Endothelial cell of umbilical vein (primary cell): ENCODE data around the gene TMEM45B. TPM values are rescaled to one million over a fixed set of nuclear protein-coding genes. Genes with fewer than 3 reads are reported as not detected.

Experiments
- BruUV-seq: library from RNA; stranded (reverse); fragments of 400-500 nt; replicated peaks from 2 replicates; lab custom pipeline; 2021; lab: Mats Ljungman, UMichigan
- CTCF ChIA-PET: fragments of 300-600, 350-600 bp; sonication (Branson Sonifier 250); formaldehyde crosslinking; loops from one replicate; lab custom pipeline; 2021; ENCODE audit warnings: antibody characterized with exemption, inconsistent platforms; lab: Charles Lee
- POLR2A ChIA-PET: fragments of 300-600, 350-600 bp; sonication (Branson Sonifier 250); formaldehyde crosslinking; loops from one replicate; lab custom pipeline; 2021; ENCODE audit warnings: antibody characterized with exemption, inconsistent platforms; lab: Charles Lee
- DNase-seq: peaks from one replicate; pipeline ENCODE4 v3.0.0-alpha.2; 2011; ENCODE audit warnings: low read depth, low spot score
- FAIRE-seq: peaks from 2 replicates; lab custom pipeline; 2011; peaks lifted over from hg19 to GRCh38; lab: Jason Lieb, UNC
- H2AFZ ChIP-seq: 2 replicates; pipeline ENCODE4 v1.6.0; 2012; ENCODE audit warnings: low read depth, low read length, control low read depth, inconsistent platforms
- H3K27ac ChIP-seq: 2 replicates; pipeline ENCODE4 v1.5.1; 2011; ENCODE audit warnings: low read depth, mild to moderate bottlenecking, control low read depth, low read length, moderate library complexity; ENCODE audit not compliant: insufficient read depth
- H3K27me3 ChIP-seq, 2 experiments: 2 replicates each; pipeline versions ENCODE4 v1.6.0 to v1.6.1; 2011; ENCODE audit warnings: low read length in 2 of 2, mixed read lengths in 1 of 2; ENCODE audit not compliant: control insufficient read depth in 2 of 2, insufficient read depth in 2 of 2
- H3K36me3 ChIP-seq, 2 experiments: 2 replicates in 1 of 2; 3 replicates in 1 of 2; pipeline ENCODE4 v1.5.1; 2011; ENCODE audit warnings: low read length in 2 of 2, mild to moderate bottlenecking in 1 of 2, moderate library complexity in 1 of 2; ENCODE audit not compliant: control insufficient read depth in 2 of 2, insufficient read depth in 2 of 2; ENCODE audit errors: extremely low read depth in 1 of 2
- H3K4me1 ChIP-seq: 3 replicates; pipeline ENCODE4 v1.5.1; 2011; ENCODE audit warnings: mild to moderate bottlenecking, low read length; ENCODE audit not compliant: control insufficient read depth, insufficient read depth; ENCODE audit errors: extremely low read depth
- H3K4me2 ChIP-seq: 2 replicates; pipeline ENCODE4 v1.6.1; 2011; ENCODE audit warnings: low read length, control low read depth, mixed read lengths; ENCODE audit not compliant: insufficient read depth
- H3K4me3 ChIP-seq, 3 experiments: fragments of 200-600 bp in 1 of 3; sonication (generic), shearing (Covaris generic) in 1 of 3; replicated peaks in 1 of 3; 2 replicates each; pipeline ENCODE4 v1.5.1; 2011 to 2016; ENCODE audit warnings: control low read depth in 3 of 3, low read length in 3 of 3, mild to moderate bottlenecking in 2 of 3, inconsistent platforms in 1 of 3, low read depth in 1 of 3, moderate library complexity in 1 of 3; ENCODE audit not compliant: insufficient read depth in 1 of 3
- H3K79me2 ChIP-seq: 2 replicates; pipeline ENCODE4 v1.6.0; 2012; ENCODE audit warnings: low read length, inconsistent platforms; ENCODE audit not compliant: control insufficient read depth, insufficient read depth
- H3K9ac ChIP-seq: replicated peaks from 2 replicates; pipeline ENCODE3; 2011; ENCODE audit warnings: low read length, control low read depth; ENCODE audit not compliant: insufficient read depth; ENCODE audit errors: extremely low read depth
- H3K9me1 ChIP-seq: replicated peaks from 3 replicates; pipeline ENCODE4 v1.6.0; 2011; ENCODE audit warnings: mild to moderate bottlenecking, low read length; ENCODE audit not compliant: control insufficient read depth, insufficient read depth; ENCODE audit errors: extremely low read depth
- H3K9me3 ChIP-seq: replicated peaks from 2 replicates; pipeline ENCODE4 v1.5.1; 2012; ENCODE audit warnings: low read length, inconsistent platforms; ENCODE audit not compliant: control insufficient read depth, insufficient read depth
- H4K20me1 ChIP-seq: replicated peaks from 2 replicates; pipeline ENCODE3; 2011; ENCODE audit warnings: mild to moderate bottlenecking, low read length; ENCODE audit not compliant: control insufficient read depth, insufficient read depth; ENCODE audit errors: extremely low read depth
- CTCF ChIP-seq, 2 donors: IDR thresholded peaks; 1 replicate in 1 of 2; 2 replicates in 1 of 2; pipeline ENCODE4 v1.5.1; 2011; ENCODE audit warnings: low read length in 2 of 2, mild to moderate bottlenecking in 2 of 2, moderate library complexity in 2 of 2, control low read depth in 1 of 2, inconsistent platforms in 1 of 2, low read depth in 1 of 2; ENCODE audit not compliant: insufficient read depth in 1 of 2; ENCODE audit errors: extremely low read depth in 1 of 2
- EZH2 ChIP-seq: IDR thresholded peaks from 2 replicates; pipeline ENCODE4 v1.6.1; 2012; ENCODE audit warnings: borderline replicate concordance, low read depth, mild to moderate bottlenecking, moderate library complexity, low read length, inconsistent platforms; ENCODE audit not compliant: severe bottlenecking
- FOS ChIP-seq: IDR thresholded peaks from 2 replicates; pipeline ENCODE4 v1.6.1; 2011; ENCODE audit warnings: mild to moderate bottlenecking, low read length, moderate library complexity, borderline replicate concordance; ENCODE audit not compliant: insufficient read depth
- GATA2 ChIP-seq: IDR thresholded peaks from 2 replicates; pipeline ENCODE4 v1.7.0; 2011; ENCODE audit warnings: low read depth, mild to moderate bottlenecking, moderate library complexity, mixed read lengths, low read length; ENCODE audit not compliant: insufficient read length, insufficient read depth
- JUN ChIP-seq: IDR thresholded peaks from 2 replicates; pipeline ENCODE4 v1.6.1; 2011; ENCODE audit warnings: borderline replicate concordance, low read depth; ENCODE audit not compliant: insufficient read length, insufficient read depth
- MAX ChIP-seq: IDR thresholded peaks from 2 replicates; pipeline ENCODE4 v1.6.1; 2011; ENCODE audit not compliant: insufficient read depth, insufficient read length
- MYC ChIP-seq: IDR thresholded peaks from one replicate; pipeline ENCODE4 v1.6.1; 2011; ENCODE audit warnings: mild to moderate bottlenecking, low read depth, low read length
- POLR2A ChIP-seq: IDR thresholded peaks from 2 replicates; pipeline ENCODE4 v1.6.1; 2012; ENCODE audit warnings: low read depth, mild to moderate bottlenecking, control low read depth, low read length
- POLR2AphosphoS5 ChIP-seq: IDR thresholded peaks from 2 replicates; pipeline ENCODE4 v1.6.1; 2012; ENCODE audit warnings: low read depth, mild to moderate bottlenecking, control low read depth, low read length, moderate library complexity; ENCODE audit not compliant: insufficient read depth
- dilution Hi-C: fragments of 300-500 bp; cut with MboI; formaldehyde crosslinking; loops from one replicate; pipeline ENCODE4 v1.15.0; 2019; ENCODE audit warnings: low sequenced_read_pairs; ENCODE audit not compliant: extremely low pct_ligation_motif_present
- intact Hi-C: fragments of 100-400 bp; cut with micrococcal nuclease; formaldehyde crosslinking; loops from one replicate; pipeline ENCODE4 v1.10.0; 2022
- polyA plus RNA-seq, 4 experiments: library from polyadenylated mRNA; depleted of rRNA in 3 of 4; stranded (reverse) in 3 of 4; unstranded in 1 of 4; fragments of >200 nt; gene quantifications; 2 replicates each; pipeline versions ENCODE4 v1.2.1 to v1.2.3, GENCODE V29; 2011 to 2012; ENCODE audit warnings: missing spikeins in 1 of 4
- total RNA-seq: library from RNA; stranded (reverse); gene quantifications from 2 replicates; pipeline ENCODE4 v1.2.3, GENCODE V29; 2021

TMEM45B gene
- total and polyA plus RNA-seq, 2 donors (not counting 3 experiments of a cell fraction or from before 2014, with no cell fraction given): 0.08 TPM; not detected in 1

DNA sequence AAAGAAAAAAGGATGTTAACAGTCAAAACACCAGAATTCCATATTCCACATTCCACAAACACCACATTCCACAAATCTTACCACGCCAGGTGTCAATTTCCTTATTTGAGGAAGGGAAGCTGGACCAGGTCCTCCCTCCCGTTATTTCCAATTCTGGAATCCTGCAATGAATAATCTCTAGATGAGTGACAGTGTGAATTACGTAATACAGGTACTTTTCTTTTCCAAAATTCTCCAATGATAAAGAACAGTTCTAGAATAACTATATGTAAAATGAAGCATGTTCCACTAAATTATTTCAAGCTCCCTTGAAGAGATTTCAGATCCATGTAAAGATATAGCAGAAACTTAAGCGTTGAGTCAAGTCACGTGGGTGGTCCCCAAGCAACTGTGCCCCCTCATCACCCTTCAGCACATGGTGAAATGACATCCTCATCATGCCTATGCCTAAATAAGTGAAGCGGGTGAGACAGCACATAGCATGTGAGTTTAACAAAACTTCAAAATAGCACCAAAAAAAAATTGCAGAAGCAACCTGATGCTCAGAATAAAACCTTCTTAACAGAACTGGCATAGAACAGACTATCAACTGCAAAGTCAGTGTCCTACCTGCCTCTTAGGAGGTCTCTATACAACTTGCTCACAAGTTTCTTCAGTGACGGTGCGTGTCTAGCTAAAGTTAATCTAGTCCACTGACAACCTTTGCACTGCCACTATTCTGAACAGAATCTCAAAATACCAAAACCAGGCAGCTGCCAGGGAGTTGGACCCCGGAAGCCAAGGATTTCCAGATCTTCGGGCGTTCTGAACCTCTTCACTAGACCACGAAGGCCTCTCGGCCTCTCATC lies 78.9 kb downstream of the TMEM45B start:
- CTCF ChIA-PET: interaction anchor here (1.1 to 2.8 kb wide), 7 partner anchors 12 to 251 kb away, joined by 3 to 26 read pairs (median 4); no protein-coding TSS in a partner anchor

More for the DNA sequence above, 78.9 kb downstream of the TMEM45B start:
- dilution Hi-C loops (no loop called here), intact Hi-C loops (loop anchor here (1.0 to 10.0 kb wide), 5 partner anchors 109 to 620 kb away; partner anchors contain the start of genes APLP2 and ZBTB44)
- BruUV-seq: no TSS peak
- Histone ChIP-seq H3K4me2 (peak overlapping the region; percentile 58), H3K4me3 (peak overlapping the region; percentile 72 to 95 (median 93)), H3K27ac (no peak overlapping the region), H3K79me2 (peaks cover 22% of the 10 kb centered on the region), H3K9me3 (no peaks in the 10 kb centered on the region), H4K20me1 (no peaks in the 10 kb centered on the region), H3K27me3 (no peaks in the 10 kb centered on the region), H3K9me1 (no peaks in the 10 kb centered on the region), H2AFZ (peak overlapping the region; percentile 75), H3K4me1 (peaks cover 9% of the 10 kb centered on the region), H3K9ac (peak overlapping the region; percentile 71), H3K36me3 (peaks cover 3 to 6% of the 10 kb centered on the region in 2 experiments)
- no peak for TF ChIP-seq POLR2A
- TF ChIP-seq POLR2AphosphoS5: no peak
- TF ChIP-seq EZH2: no peak
- no peak for TF ChIP-seq MAX
- no peak for TF ChIP-seq JUN
- no peak for TF ChIP-seq CTCF (IDR thresholded peaks at IDR 0.05; ENCODE audit: extremely low read depth in 1 of 2, insufficient read depth in 1 of 2, low read depth in 1 of 2, low read length in 2 of 2)
- TF ChIP-seq FOS: no peak
- no peak for TF ChIP-seq MYC
- TF ChIP-seq GATA2: no peak
- POLR2A ChIA-PET: interaction anchor here (0.6 kb wide), 2 partner anchors 19 to 178 kb away, joined by 4 read pairs; no protein-coding TSS in a partner anchor
- DNase-seq (no peak), FAIRE-seq (no peak)
